Skin epidermis (tissue), 12 donors: ENCODE results near the gene LRRC27.

Experiments used
- H3K27ac ChIP-seq, 21 experiments: fragments of 200-600 bp; sonication (generic) in 11 of 21; one replicate each; pipeline ENCODE4 v1.5.0; 2020; ENCODE audit warnings: mild to moderate bottlenecking in 3 of 21, inconsistent platforms in 2 of 21, moderate library complexity in 2 of 21
- H3K4me3 ChIP-seq, 7 experiments: fragments of 200-600 bp; sonication (generic) in 2 of 7; one replicate each; pipeline ENCODE4 v1.5.0; 2020; ENCODE audit warnings: inconsistent platforms in 2 of 7, mild to moderate bottlenecking in 2 of 7, moderate library complexity in 1 of 7

The LRRC27 gene

GRCh38 chr10:132393695-132394181 lies 61.7 kb downstream of the LRRC27 start:
- H3K27ac ChIP-seq, result peak overlapping the region in 5 of 21 experiments; percentile 14 to 99 (median 37)

DNA sequence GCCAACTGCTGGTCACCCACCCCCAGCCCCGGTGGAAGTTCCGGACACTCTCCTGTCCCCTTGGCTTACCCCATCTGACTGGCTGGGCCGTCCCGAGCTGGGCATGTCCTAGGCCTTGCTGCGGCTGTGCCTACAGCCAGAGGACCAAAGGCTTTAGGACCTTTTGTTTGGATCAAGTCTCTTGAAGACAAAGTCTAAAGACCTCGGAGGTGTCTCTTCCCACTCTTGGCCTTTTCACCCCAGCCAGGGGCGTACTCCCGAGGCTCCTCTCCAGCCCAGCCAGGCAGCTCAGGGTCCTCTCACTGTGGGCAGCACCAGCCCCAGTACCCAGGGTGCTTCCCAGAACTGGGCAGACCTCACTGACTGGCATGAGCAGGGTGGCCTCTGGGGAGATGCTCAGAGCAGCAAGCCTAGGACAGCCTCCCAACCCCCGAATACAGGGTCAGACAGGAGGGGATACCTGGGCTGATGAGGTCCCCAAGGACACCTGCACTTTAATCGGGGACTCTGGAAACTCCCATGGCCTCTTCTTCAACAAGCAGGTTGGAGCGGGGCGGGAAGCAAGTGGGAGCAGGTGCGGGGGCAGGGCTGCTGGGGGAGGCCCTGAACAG lies 62.3 kb downstream of the LRRC27 start:
- no peak overlapping the region for H3K4me3 ChIP-seq
- peak overlapping the region in 5 of 21 experiments; percentile 44 to 99 (median 98) for H3K27ac ChIP-seq

More at GRCh38 chr10:132393695-132394181, 61.7 kb downstream of the LRRC27 start:
- no peak overlapping the region for H3K4me3 ChIP-seq

DNA sequence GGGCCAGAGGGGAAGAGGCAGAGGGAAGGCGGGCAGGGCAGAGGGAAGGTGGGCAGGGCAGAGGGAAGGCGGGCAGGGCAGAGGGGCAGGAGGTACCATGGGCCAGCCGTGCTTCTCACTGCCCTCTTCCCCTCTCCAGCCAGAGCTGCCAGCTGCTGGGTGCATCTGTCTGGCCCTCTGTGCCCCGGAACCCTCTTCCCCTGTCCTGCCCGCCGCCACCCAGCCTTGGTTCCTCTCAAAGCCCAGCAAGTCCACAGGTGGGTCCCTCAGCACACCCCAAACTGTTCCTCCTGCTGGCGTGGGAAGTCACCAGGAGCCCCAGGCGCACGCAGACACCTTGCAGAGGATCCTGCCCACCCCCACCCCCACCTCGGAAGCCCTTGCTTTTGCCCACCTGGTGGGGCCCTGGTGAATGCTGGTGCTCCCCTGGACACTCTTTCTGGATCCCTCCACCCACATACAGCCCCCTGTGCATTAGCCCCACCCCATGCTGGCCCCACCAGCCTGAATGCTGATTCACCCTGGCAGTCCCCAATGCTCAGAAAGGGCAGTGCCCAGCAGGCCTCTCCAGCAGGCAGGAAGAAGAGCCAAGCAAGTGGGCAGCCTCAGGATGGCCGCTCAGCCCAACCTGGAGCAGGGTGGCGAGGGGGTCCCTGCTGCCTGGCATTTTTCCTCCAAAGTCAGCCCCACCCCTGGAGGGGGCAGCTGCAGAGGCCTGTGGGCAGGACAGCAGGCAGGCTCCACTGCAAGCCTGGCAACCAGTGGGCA lies 63.1 kb downstream of the LRRC27 start:
- Histone ChIP-seq H3K27ac (peak overlapping the region in 17 of 21 experiments; percentile 78 to 99 (median 91)), H3K4me3 (peak overlapping the region in 4 of 7 experiments; percentile 54 to 97 (median 90))

DNA sequence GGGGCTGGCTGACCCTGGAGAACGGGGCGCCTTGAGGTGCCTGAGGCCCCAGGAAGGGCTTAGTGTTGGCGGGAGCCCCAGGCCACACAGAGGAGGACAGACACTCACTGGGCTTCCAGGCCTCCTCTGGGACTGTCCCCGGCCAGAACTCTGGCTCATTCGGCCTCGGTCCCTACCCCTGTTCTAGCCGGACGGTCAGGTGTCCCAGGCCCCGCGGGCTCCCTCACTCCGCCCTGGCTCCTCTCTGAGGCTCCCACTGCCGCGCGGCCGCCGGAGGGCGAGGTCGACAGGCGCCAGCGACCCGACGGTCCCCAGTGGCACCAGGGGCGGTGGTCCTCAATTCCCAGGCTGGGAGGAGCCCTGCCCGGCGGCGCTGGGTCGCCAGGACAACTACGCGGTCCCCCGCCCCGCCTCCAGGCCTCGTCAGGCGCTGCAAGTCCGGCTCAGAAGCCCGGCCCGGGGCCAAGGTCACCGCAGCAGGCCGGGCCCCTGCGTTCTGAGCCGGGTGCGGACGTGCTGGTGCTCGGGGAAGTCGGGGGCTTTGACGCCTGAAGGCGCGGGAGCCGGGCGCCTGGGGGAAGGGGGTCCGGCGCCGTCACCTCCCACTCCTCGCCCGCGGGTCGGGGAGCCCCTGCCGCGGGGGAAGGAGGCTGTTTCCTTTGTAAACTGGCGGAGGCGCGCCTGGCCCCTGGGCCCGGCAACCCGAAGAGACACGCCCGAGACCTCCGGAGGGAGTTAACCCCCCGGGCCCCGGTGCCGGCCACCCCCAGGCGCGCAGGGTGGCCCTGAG lies 63.9 kb downstream of the LRRC27 start:
- Histone ChIP-seq H3K27ac (peak overlapping the region; percentile 78 to 99 (median 91)), H3K4me3 (peak overlapping the region; percentile 37 to 97 (median 63))

DNA sequence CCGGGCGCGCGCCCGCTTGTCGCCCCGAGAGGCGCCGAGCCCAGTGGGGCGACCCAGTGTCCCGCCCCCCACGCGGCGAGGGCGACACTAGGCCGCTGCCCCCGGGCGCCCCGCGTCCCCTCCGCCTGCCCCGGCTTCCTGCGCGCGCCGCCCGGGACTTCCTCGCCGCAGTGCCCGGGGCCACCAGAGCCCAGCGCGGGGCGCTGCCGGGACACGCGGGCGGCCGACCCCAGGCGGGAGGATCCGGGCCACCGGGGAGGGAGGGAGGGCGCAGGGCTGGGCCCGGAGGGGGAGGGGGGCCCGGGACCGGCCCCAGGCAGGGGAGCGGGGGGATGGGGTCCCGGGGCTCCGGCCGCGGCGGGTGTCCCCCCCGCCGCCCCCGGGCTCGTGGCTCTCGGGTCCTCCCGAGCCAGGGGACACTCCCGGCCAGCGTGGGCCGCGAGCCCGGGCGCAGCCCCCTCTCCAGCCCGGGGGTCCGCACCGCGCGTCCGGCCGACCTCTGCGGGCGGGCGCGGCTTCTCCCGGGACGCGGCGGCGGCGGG lies 64.6 kb downstream of the LRRC27 start:
- Histone ChIP-seq H3K27ac (peak overlapping the region; percentile 78 to 99 (median 91)), H3K4me3 (peak overlapping the region; percentile 37 to 97 (median 63))

DNA sequence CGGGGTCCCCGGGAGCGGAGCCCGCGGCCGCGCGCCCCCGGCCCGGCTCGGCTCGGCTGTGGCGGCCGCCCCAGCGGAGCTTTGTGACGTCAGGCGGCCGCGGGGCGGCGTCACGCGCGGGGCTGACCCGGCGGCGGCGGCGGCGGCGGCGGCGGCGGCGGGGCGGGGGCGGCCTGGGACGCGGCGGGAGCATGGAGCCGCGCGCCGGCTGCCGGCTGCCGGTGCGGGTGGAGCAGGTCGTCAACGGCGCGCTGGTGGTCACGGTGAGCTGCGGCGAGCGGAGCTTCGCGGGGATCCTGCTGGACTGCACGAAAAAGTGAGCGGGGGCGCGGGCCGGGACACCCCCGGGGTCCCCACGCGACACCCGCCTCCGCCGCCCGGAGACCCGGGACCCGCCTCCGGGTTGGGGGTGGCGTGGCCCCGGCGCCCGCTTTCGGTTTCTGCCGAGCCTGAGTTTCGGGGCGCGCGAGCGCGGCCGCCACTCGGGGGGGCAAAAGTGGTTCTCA lies 65.1 kb downstream of the LRRC27 start, which contains the start of gene PWWP2B:
Gene PWWP2B, plus strand, starts transcription at position 165 of the 506 bp plus-strand sequence. Its CDS starts 27 bp downstream, at position 192.
- Histone ChIP-seq H3K4me3 (peak within 1 kb of the TSS; percentile 70 to 97 (median 92)), H3K27ac (peak within 1 kb of the TSS; percentile 86 to 99 (median 94))

- H3K27ac ChIP-seq, result peak overlapping the region; percentile 60 to 99 (median 92)
- H3K4me3 ChIP-seq, result peak overlapping the region; percentile 70 to 97 (median 92)
These were observed 65.9 kb downstream of the LRRC27 start for GRCh38 chr10:132397671-132398565.

- Histone ChIP-seq H3K4me3 (peak overlapping the region in 5 of 7 experiments; percentile 70 to 92 (median 88)), H3K27ac (peak overlapping the region in 13 of 21 experiments; percentile 84 to 99 (median 94))
These were observed 66.6 kb downstream of the LRRC27 start for GRCh38 chr10:132398566-132398991.

GRCh38 chr10:132399117-132400035 lies 67.4 kb downstream of the LRRC27 start:
- peak overlapping the region in 9 of 21 experiments; percentile 1 to 98 (median 67) for H3K27ac ChIP-seq
- H3K4me3 ChIP-seq, result no peak overlapping the region

- H3K27ac ChIP-seq, result peak overlapping the region in 10 of 21 experiments; percentile 1 to 80 (median 60)
- H3K4me3 ChIP-seq, result no peak overlapping the region
These were observed 68.1 kb downstream of the LRRC27 start for GRCh38 chr10:132400041-132400546.

DNA sequence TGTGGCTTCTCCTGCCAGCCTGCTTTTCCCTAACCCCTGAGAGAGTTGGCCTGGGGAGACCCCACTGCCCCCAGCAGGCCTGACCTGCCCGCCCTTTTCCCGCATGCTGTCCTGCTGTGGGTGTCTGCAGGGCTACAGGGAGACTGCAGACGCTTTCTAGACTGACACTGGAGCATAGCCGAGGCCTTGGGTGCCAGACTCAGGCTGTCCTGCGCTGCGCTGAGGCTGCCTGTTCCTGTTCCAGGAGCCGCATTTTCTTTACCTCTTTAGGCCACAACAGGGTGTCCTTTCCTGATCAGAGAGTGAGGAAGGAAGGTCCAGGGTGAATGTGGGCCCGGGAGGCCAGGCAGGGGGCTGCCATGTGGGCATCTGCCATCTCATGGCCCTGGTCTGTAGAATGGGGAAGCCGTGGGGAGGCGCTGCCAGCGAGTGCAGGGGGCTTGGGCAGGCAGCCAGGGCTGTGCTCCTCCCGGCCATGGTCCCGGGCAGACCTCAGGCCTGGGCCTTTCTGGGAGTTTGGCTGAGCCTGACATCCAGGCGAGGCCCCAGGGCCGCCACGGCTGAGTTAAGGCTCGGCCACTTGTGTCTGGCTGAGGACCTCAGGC lies 68.7 kb downstream of the LRRC27 start:
- Histone ChIP-seq H3K4me3 (no peak overlapping the region), H3K27ac (peak overlapping the region in 9 of 21 experiments; percentile 1 to 80 (median 61))

- peak overlapping the region in 10 of 21 experiments; percentile 17 to 80 (median 60) for H3K27ac ChIP-seq
- H3K4me3 ChIP-seq, result no peak overlapping the region
These were observed 69.6 kb downstream of the LRRC27 start for GRCh38 chr10:132401401-132402118.

- no peak overlapping the region for H3K4me3 ChIP-seq
- no peak overlapping the region for H3K27ac ChIP-seq
These were observed 70.8 kb downstream of the LRRC27 start for GRCh38 chr10:132402781-132403241.

GRCh38 chr10:132403511-132404168 lies 71.6 kb downstream of the LRRC27 start:
- Histone ChIP-seq H3K4me3 (no peak overlapping the region), H3K27ac (peak overlapping the region in 3 of 21 experiments; percentile 11 to 42 (median 27))
